GM21390 (cell line): ENCODE measurements around the gene PDE1C.
"Not testable (repeated sequence)": the region's sequence is repeated elsewhere in the genome, so short reads cannot be mapped to it uniquely, and the experiment has no call there.

ENCODE experiments used
- ATAC-seq: cut with Tn5 transposase; IDR thresholded peaks from one replicate; pipeline ENCODE4 v1.9.1; 2021; ENCODE audit not compliant: unreplicated experiment

PDE1C gene

DNA sequence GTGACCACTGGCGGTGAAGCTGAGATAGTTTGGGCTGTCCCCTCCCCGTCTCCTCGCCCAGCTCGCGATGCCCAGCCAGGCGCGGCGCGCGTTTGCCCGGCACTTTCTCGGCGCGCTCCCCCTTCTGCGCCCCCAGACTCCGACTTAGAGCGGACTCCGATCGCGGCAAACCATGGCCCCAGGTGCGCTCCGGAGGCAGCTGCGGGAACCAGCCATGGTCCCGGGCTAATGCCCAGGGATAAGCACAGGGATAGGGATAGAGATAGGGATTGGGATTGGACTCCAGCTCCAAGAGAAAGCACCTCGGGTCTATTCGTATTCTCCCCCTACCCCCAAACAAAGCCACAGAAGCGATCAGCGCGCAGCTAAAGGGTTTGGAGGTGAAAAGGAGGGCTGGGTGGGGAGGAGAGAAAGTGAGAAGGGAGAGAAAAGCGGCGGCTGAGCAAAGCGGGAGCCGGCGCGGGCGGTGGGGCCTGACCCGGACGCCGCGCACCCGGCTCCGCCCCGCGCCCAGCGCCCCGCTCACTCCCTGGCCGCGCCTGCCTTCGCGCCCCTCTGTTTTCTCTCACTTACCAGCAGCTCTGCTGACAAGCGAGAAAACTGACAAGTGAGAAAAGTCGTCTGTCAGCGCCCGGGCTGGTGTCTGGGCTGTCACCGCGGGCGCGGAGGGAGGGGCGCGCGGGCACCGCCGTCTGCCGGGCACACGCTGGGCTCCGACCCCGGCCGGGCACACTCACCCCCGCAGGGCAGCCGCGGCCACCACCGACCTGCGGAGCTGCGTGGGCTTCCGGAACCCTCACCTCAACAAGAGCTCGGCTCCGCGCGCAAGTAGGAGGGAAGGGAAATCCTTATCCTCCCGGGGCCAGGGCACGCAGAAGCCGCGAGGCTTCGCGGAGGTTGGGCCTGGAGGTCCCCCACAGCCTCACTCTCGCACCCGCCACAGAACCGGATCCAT lies at the start of gene PDE1C:
Gene PDE1C, minus strand, starts transcription at position 2 of the 955 bp plus-strand sequence.
- ATAC-seq, result no peak

DNA sequence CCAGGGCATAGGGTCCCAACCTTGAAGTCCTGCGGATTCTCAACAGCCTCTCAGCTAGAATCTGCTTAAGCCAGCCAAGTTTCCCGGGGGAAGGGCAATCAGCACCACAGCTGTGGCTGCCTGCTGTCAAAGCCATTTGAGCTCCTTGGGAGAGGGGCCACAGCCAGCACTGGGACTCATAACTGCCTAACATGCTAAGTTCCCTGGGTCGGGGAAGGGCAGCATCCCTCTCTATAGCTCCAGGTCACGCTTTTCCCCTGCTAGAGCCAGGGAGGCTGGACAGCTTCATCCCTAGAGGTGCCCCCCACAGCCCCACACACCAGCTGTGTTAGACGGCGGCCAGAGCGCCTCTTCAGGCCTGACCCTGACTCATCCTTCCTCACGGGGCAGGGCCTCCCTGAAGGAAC lies 49.6 kb upstream of the PDE1C start:
- ATAC-seq, result no peak

DNA sequence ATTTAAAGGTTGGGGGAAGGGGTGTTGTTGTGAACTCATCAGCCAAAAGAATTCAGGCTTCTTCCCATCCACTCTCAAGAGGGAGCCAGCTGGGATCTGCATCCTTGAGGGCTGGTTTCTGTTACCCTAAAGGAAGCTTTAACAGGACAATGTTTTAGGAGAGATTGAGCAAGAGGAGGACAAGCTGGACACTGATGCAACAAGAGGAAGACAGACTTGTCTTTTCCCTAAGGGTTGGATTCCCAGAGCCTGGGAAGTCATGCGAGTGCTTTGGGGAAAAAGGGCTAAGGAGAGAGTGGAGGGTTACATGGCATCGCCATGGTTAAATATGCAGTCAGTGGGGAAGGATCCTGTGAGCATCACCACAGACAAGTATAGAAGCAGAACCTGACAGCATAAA lies 47.6 kb upstream of the PDE1C start:
- no peak for ATAC-seq

DNA sequence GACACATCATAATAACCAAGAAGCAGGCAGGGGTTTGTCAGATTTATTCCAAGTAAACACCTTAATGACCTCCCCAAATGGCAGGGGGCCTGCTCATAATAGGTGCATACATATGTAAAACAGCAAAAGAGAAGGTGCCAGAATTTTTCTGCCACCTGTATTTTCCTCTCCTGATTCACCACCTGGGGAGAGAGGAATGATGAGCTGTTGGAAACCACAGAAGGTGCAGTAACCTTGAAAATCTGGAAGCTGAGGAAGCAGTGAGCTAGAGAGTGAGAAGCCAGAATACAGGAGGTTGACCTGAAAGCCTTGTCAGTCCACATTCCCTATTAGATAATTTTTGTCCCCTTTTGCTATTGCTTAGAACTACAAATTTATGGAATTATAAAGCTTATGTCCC lies 46.2 kb upstream of the PDE1C start:
- ATAC-seq, result no peak

DNA sequence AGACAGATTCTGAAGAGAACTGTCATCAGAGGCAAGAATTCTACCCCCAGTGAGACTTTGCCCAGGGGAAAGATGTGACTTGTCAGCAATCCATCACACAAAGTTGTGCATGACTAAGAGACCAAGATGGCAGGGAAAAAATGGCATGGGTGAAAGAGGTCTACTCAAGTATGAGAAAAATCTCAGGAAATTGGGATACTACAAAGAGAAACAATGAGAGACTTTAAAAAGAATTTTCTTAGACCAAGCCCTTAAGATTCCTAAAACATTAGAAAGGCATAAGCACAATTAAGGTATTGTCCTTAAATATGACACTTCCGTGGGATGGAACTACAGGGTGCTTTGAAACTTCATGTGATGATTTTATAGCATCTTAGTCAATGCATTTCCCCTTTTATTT lies 45.6 kb upstream of the PDE1C start:
- no peak for ATAC-seq

DNA sequence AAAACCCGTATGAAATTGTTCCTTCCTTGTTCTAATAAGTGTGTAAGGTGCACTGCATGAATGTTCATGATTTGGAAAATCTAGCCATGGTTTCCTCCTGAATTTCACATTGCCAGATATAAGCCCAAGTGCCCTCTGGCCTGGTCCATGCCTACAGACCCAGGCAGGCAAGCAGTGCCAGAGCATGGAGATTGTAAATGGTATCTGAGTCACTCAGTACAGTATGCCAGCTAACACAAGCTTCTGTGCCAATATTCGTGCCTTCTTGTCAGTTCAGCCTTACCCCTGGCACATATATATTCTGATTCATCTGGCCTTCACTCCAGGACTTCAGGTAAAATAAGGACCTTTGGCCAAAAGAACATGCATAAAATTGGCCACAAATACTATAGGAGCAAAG lies 38.4 kb upstream of the PDE1C start:
- ATAC-seq, result no peak

DNA sequence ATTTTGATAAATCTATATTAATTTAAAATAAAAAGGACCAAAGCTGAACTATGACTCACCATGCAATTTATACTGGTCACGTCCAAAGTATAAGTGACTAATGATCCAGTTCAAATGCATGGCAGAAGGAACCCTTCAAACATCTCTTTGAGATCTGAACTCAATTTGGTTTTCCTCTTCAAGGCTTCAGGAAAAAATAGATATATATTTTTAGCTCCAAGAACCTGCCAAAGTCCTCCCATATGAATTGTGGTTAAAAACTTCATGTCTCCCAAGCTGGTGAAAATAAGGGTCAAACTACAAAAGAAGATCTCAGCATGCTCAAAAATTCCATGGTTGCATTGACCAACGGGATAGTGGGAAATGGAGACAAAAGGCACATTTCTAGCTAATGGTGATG lies 34.6 kb upstream of the PDE1C start:
- ATAC-seq, result no peak

DNA sequence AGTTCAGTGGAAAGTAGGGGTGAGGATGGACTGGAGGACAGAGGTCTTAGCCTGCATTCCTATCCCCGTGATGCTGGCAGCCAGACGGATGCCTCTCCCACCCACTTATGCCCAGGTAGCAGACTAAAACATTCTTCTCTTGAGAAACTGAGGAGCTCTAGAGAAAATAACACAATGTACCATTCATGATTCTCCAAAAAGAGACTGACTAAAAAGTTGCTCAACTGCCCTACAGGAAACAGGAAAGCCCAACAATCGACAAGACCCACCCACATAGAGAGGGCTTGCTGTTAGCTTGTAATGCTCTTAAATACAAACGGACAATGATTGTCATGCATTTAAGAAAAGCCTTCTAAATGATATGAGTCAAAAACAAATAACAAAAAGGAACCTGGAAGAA lies 33.2 kb upstream of the PDE1C start:
- no peak for ATAC-seq

DNA sequence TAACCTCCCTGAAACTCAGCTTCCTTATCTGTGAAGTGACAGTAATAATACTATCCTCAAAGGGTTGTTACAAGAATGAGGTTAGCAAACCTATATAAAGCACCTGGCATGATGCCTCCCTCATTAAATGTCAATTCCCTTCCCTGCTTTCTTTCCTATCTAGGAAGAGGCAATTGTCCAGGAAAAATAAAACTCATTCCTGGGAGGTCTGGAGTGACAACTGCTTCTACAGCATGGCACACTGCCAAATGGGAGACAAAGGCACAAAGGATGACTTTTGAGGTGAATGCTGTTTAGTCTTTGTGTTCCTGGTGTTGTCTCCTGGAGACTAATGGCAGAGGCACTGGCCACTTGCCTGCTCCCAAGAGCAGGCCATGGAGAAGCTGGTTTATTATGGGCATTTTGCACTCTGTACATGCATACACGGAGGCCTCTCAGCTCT lies 32.2 kb upstream of the PDE1C start:
- ATAC-seq, result no peak

DNA sequence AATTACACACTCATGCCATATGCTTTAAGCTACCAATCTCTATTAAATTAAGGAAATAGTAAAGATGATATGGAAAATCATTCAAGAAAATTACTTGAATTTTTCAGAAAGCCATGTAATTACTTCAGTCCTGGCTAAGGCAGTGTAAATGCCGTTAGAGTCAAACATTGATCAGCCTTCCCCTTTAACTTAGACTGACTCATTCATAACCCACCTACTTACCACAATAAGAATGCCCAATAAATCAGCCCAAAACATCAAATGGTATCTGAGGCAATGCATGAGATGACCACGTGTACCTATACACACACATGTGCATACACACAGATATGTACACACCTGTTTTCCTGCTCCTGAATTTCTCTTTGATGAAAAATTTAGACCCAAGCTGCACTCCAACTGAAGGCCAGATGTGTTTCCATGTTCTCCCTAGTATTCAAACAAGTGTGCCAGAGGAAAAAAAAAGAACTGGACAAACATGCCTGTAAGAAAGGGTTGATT lies 30.2 kb upstream of the PDE1C start:
- no peak for ATAC-seq

DNA sequence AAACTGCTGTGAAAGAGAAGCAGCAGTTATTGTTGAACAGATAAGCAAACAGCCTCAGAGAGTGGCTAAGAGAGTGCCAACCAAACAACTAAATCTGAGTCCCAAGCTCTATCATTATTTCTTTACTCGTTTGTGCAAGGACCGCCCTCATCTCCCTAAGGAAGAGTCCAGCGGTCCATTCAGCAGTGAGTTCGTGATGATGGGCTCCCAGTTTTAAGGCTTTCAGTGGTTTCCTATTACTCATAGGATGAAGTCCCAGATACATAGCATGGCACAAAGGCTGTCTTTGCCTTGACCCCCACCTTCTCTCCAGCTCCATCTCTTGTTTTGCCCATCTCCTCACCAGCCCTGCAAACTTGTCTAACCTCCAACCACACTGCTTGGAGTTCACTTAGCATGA lies 24.3 kb upstream of the PDE1C start:
- no peak for ATAC-seq

DNA sequence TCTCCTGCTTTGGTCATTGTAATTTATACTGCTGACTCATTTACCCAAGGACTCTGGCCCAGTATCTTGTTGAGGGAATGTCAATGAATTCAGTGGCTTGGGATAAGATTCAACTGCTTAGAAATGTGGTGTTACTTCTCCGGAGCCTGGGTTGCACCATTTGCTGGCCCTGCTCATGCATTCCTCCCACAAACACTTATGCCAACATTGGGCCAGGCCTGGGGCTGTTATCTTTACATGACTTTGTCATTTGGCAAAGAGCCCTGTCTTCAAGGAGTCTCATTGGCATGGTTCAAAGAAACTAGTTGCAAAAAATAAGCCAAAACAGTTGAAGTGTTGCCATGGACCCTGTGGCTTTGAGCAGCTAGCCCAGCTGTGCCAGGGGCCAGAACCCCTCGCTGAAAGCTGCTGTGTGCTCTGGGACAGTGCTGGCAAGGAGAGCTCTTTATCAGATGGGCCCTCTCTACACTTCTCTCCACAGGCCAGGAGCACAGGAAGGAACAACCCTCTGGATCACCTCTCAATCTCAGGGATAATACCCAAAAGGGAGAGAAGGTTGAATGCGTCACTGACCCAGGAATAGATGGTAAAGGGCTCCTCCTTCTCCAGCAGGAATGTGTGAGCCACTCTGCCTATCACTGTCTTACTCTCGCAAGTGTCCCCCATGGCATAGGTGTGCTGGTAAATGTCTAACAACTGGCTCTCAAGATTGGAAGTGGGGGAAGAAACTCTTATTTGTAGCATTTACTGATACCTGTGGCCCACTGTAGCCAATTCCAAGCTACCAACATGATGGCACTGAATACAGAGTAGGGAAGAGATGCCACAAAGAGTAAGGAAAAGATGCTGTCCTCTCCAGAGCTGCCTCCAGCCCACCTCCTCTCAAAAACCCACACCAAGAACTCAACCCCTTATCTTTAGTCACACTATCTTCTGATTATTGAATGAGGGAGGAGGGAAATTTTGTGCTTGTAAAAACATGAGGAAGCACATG lies 23.5 kb upstream of the PDE1C start:
- ATAC-seq, result no peak

DNA sequence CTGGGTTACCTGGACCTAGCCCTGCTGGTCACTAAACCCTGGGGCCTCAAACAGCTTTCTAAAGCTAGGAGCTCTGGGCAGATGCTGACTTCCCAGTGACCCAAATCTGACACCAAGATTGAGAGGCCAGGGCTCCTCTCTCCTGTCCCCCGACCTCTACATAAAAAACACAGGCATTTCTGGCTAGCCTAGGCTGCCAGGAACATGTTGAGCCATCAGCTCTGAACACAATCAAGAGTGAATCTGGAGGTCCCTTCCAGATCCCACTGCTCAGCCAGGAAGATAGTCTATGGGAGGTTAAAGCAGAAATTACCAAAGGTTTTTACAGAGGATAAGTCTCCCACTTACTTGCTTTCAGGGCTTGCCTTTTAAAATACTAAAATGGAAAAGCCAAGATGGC lies 22.1 kb upstream of the PDE1C start:
- no peak for ATAC-seq

DNA sequence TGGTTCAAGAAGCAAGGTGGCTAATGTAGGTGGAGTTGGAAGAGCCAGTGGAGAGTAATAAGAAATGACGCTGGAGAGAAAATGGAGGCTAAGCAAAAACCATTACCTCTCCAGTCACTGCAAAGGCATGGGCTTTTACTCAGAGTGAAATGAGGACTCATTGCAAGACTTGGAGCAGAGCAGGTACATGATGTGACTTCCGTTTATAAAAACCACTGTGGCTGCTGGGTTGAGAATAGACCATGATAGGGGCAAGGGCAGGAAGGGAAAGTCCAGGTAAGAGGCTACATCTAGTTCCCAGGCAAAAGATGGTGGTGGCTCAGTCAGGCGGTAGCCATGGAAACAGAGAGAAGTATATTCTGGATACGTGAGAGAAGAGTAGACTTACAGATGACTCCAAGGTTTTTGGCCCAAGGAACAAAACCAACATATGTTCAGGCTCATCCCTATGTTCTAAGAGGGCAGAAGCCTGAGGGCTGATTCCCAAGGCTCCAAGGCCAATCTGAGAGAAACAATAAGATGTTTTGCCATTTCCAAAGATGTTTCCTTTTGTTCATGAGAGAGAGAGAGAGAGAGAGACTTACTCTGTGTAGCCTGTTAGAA lies 21.5 kb upstream of the PDE1C start:
- no peak for ATAC-seq

DNA sequence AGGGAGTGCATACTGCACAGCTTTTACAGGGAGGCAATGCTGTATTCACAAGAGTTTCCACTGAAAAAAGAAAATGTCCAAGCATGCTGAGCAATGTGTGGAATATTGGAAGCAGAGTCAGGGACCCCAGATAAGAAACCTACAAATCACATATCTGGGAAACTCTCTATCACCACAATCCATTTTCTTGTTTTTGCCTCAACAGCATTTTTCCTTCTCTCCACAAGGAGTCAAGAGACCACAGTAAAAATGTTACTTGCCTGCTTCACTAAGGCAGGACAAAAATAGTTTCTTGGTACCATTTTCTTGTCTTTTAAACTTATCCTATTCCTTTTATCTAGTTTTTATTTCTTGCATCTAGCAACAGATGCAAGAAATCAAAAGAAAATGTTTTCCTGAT lies 19.5 kb upstream of the PDE1C start:
- no peak for ATAC-seq

DNA sequence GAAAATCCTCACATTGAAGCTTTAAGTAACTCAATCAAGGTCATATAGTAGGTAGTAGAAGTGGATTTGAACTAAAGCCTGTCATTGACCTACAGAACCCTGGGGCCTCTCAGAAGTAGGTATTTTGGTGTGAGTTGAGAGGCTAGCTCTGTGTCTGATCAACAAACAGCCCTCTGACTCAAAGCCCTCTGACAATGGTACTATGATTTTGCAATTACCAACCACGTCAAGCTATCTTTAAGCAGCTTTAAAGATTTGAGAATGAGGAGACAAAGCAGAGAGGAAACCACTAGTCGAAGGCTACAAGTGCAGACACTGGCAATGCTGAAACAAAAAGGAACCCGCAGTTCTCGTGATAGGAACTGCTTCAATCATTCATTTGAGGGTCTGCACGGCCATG lies 19.0 kb upstream of the PDE1C start:
- no peak for ATAC-seq

DNA sequence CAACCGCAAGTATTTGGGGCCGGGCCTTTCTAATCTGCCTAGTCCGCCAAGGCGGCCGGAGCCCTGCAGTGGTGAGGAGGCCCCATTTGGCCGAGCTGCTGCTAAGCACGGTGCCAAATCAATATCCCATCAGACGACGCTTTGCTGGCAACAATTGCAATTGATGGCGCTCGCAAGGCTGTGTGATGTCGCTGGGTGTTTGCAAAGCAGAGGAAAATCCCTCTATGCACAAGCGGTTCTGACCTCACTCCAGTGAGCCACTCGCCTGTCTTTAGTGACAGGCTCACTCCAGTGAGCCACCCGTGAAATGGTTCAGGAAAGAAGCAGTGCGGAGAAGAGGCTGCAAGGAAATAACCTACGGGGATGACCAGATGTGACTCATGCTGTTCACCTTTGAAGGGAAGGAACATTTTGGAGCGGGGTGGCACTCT lies 18.3 kb upstream of the PDE1C start:
- ATAC-seq, result no peak

DNA sequence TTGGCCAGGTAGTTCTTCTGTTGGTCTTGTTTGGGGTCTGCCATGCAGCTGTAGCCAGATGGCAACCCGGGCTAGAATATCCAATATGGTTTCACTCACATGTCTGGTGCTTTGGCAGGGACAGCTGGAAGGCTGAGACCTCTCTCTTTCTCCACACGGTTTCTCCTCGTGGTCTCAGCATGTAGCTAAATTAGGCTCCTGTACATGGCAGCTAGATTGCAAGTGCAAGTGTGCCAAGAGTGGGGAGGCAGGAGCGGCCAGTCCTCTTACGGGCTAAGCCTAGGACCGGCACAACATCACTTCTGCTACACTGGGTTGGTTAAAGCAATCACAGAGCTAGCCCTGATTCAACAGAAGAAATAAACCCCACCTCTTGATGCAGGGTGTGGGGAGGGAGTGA lies 9.3 kb upstream of the PDE1C start:
- ATAC-seq, result no peak

DNA sequence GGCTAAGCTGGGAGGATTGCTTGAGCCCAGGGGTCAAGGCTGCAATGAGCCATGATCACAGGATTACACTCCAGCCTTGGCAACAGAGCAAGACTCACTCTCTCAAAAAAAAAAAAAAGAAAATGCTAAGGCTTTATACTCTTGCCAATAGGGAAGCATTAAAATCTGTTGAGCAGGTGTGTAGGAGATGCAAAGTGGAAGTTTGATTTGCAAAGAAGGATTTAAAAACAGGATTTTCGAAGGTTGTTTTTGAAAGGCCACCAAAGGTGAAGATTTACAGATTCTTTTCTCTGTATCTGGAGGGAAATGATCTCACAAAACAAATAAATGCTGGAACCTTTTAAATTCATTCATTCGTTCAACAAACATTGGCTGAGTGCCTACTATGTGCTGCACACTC lies 8.6 kb upstream of the PDE1C start:
- no peak for ATAC-seq

DNA sequence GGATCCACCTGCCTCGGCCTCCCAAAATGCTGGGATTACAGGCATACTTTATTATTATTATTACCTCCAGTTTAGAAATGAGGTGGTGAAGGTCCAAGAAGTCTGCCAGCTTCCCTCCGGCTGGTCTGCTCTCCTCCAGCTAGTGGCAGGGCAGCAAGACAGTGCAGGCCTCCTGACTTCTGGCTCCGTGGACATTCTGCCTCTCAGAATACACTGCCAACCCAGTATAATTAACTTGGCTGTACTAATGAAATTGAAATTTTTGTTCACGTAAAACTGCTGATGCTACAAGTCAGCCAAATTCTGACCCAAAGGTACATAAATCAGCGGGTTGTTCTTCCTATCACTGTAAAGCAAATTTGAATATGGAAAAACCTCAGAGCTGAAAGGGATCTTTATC lies 7.6 kb upstream of the PDE1C start:
- ATAC-seq, result no peak

DNA sequence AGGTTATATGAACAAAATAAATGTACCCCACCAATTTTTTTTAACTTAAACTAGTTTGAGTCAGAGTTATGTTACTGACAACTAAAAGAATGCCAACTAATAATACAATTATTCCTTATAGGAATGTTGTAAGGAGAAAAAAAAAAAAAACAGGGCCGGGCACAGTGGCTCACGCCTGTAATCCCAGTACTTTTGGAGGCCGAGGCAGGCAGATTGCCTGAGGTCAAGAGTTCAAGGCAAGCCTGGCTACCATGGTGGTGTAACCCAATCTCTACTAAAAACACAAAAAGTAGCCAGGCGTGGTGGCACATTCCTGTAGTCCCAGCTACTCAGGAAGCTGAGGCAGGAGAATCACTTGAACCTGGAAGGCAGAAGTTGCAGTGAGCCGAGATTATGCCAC lies 6.6 kb upstream of the PDE1C start:
- not testable (repeated sequence) for ATAC-seq
